Measurements from ENCODE around the gene TOGARAM2.
"Not testable (repeated sequence)": the region's sequence is repeated elsewhere in the genome, so short reads cannot be mapped to it uniquely, and the experiment has no call there.

The TOGARAM2 gene

GRCh38 chr2:29072971-29073725 lies 92.0 kb downstream of the TOGARAM2 start:
- DNase-seq (ENCODE audit: low read depth in 2 of 2), result no peak

GRCh38 chr2:29073933-29074332 lies 92.8 kb downstream of the TOGARAM2 start:
- no peak for DNase-seq (ENCODE audit: low read depth in 2 of 2)

GRCh38 chr2:29074411-29074810 lies 93.3 kb downstream of the TOGARAM2 start, which contains the start of gene PCARE:
PCARE (minus strand) TSS chr2:29074523; CDS start chr2:29074261, 262 bp downstream.
- DNase-seq (ENCODE audit: low read depth in 2 of 2), result no peak

GRCh38 chr2:29075894-29076705 lies 95.0 kb downstream of the TOGARAM2 start:
- no peak for DNase-seq (ENCODE audit: low read depth in 2 of 2)

GRCh38 chr2:29079887-29080286 lies 98.8 kb downstream of the TOGARAM2 start:
- no peak for DNase-seq (ENCODE audit: low read depth in 2 of 2)

- DNase-seq (ENCODE audit: low read depth in 2 of 2), result no peak
Observed at GRCh38 chr2:29080886-29081743, 100.0 kb downstream of the TOGARAM2 start.

GRCh38 chr2:29082804-29083495 lies 101.9 kb downstream of the TOGARAM2 start:
- no peak for DNase-seq (ENCODE audit: low read depth in 2 of 2)

GRCh38 chr2:29084554-29084953 lies 103.5 kb downstream of the TOGARAM2 start:
- DNase-seq (ENCODE audit: low read depth in 2 of 2), result no peak

- not testable (repeated sequence) for DNase-seq (ENCODE audit: low read depth in 2 of 2)
Observed at GRCh38 chr2:29090311-29090710, 109.2 kb downstream of the TOGARAM2 start.

GRCh38 chr2:29096969-29097368 lies 115.9 kb downstream of the TOGARAM2 start:
- no peak for DNase-seq (ENCODE audit: low read depth in 2 of 2)

GRCh38 chr2:29097569-29097968 lies 116.5 kb downstream of the TOGARAM2 start:
- no peak for DNase-seq (ENCODE audit: low read depth in 2 of 2)

- DNase-seq (ENCODE audit: low read depth in 2 of 2), result no peak
Observed at GRCh38 chr2:29100564-29100963, 119.5 kb downstream of the TOGARAM2 start.

Data from stimulated activated CD8-positive, alpha-beta memory T cell treated with anti-CD3 and anti-CD28 coated beads, Interleukin-7, amount 100 ng/mL, for 1 hour (primary cell).